ENCODE measurements around the gene TMX4. TPM values are rescaled to one million over a fixed set of nuclear protein-coding genes. Genes with fewer than 3 reads are reported as not detected.

TMX4 gene
- total RNA-seq, 1 experiment from 2014 or later = 31.7 TPM

DNA sequence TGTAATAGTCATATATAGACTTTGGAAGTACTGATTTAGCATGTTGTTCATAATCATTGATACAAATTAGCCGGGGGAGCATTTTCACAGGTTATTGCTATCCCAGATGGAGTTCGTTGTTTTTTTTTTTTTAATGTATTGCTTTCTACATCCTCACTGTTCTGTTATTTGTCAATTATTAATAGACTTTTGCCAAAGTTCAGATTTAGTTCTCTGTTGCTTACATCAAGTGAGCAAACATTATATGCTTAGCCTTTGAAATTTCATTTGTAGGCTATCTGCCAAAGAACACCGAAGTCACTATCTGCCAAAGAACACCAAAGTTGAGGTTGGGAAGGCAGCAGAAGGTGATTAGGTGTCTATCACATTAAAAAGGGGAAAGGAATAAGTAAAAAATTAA lies 79.2 kb downstream of the TMX4 start, which contains the start of gene HAO1:
Gene HAO1, minus strand, starts transcription at position 118 of the 400 bp plus-strand sequence. Its CDS starts 36 bp downstream, at position 82.
- intact Hi-C loops (cut with micrococcal nuclease; ENCODE audit: unreplicated experiment) = no loop called here
- no peaks in the 10 kb centered on the region for H3K36me3 ChIP-seq (ENCODE audit: insufficient read depth, low read length, poor library complexity, severe bottlenecking)
- no peak within 1 kb of the TSS for H3K4me3 ChIP-seq (ENCODE audit: low read depth, low read length, poor library complexity, severe bottlenecking)
- no TSS peak for BruUV-seq (replicated peaks)
- H3K27me3 ChIP-seq (replicated peaks; ENCODE audit: insufficient read depth, low read depth, low read length, poor library complexity) = peaks cover 16% of the 10 kb centered on the region
- POLR2A ChIA-PET (ENCODE audit: low non-redundant PET) = no interaction called here
- CTCF ChIA-PET = no interaction called here
- no peak for DNase-seq (ENCODE audit: low spot score)
- no peaks in the 10 kb centered on the region for H3K9me3 ChIP-seq (ENCODE audit: low read depth, low read length, poor library complexity, severe bottlenecking)
- no peak within 1 kb of the TSS for H3K27ac ChIP-seq (ENCODE audit: low read depth, low read length, poor library complexity, severe bottlenecking)
- TF ChIP-seq, protein P1, sequence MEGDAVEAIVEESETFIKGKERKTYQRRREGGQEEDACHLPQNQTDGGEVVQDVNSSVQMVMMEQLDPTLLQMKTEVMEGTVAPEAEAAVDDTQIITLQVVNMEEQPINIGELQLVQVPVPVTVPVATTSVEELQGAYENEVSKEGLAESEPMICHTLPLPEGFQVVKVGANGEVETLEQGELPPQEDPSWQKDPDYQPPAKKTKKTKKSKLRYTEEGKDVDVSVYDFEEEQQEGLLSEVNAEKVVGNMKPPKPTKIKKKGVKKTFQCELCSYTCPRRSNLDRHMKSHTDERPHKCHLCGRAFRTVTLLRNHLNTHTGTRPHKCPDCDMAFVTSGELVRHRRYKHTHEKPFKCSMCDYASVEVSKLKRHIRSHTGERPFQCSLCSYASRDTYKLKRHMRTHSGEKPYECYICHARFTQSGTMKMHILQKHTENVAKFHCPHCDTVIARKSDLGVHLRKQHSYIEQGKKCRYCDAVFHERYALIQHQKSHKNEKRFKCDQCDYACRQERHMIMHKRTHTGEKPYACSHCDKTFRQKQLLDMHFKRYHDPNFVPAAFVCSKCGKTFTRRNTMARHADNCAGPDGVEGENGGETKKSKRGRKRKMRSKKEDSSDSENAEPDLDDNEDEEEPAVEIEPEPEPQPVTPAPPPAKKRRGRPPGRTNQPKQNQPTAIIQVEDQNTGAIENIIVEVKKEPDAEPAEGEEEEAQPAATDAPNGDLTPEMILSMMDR (conservative IDR thresholded peaks at IDR 0.05; ENCODE audit: low read depth, low read length) = no peak
- TF ChIP-seq EZH2 (IDR thresholded peaks at IDR 0.05; ENCODE audit: borderline replicate concordance, low read depth, low read length, poor library complexity, severe bottlenecking) = no peak
- H3K4me1 ChIP-seq (ENCODE audit: insufficient read depth, low read length, poor library complexity, severe bottlenecking) = no peaks in the 10 kb centered on the region

DNA sequence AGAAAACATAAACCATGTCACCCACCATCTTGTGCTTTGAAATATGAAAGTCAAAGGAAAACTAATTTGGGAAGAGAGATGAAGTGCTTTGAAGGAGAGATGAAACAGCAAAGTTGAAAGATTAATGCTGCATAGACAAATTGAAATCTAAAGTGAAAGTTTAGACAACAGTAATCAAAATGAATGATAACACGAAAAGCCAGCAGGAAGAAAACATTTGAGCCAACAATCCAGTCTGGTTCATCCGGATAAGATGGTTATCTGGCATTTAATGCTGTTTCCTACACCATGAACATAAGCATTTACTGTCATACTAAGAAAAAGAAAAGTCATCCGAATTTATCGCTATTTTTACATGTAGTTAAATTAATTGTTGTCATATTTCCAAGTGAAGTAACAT lies 79.9 kb downstream of the TMX4 start:
- CTCF ChIA-PET = no interaction called here
- TF ChIP-seq, protein P1 (conservative IDR thresholded peaks at IDR 0.05; ENCODE audit: low read depth, low read length) = no peak
- no peak for TF ChIP-seq EZH2 (IDR thresholded peaks at IDR 0.05; ENCODE audit: borderline replicate concordance, low read depth, low read length, poor library complexity, severe bottlenecking)
- Histone ChIP-seq H3K4me1 (ENCODE audit: insufficient read depth, low read length, poor library complexity, severe bottlenecking) (no peaks in the 10 kb centered on the region), H3K4me3 (ENCODE audit: low read depth, low read length, poor library complexity, severe bottlenecking) (no peak overlapping the region), H3K9me3 (ENCODE audit: low read depth, low read length, poor library complexity, severe bottlenecking) (no peaks in the 10 kb centered on the region), H3K27ac (ENCODE audit: low read depth, low read length, poor library complexity, severe bottlenecking) (no peak overlapping the region), H3K36me3 (ENCODE audit: insufficient read depth, low read length, poor library complexity, severe bottlenecking) (no peaks in the 10 kb centered on the region), H3K27me3 (replicated peaks; ENCODE audit: insufficient read depth, low read depth, low read length, poor library complexity) (peaks cover 21% of the 10 kb centered on the region)
- intact Hi-C loops (cut with micrococcal nuclease; ENCODE audit: unreplicated experiment) = no loop called here
- no peak for DNase-seq (ENCODE audit: low spot score)
- POLR2A ChIA-PET (ENCODE audit: low non-redundant PET) = no interaction called here
- BruUV-seq (replicated peaks) = no TSS peak

- intact Hi-C loops (cut with micrococcal nuclease; ENCODE audit: unreplicated experiment) = no loop called here
- TF ChIP-seq EZH2 (IDR thresholded peaks at IDR 0.05; ENCODE audit: borderline replicate concordance, low read depth, low read length, poor library complexity, severe bottlenecking) = no peak
- TF ChIP-seq, protein P1 (conservative IDR thresholded peaks at IDR 0.05; ENCODE audit: low read depth, low read length) = no peak
- BruUV-seq (replicated peaks) = no TSS peak
- ChIA-PET POLR2A (ENCODE audit: low non-redundant PET) (no interaction called here), CTCF (interaction anchor here (0.7 kb wide), 1 partner anchor 66 kb away, joined by 4 read pairs; no protein-coding TSS in a partner anchor)
- Histone ChIP-seq H3K4me1 (ENCODE audit: insufficient read depth, low read length, poor library complexity, severe bottlenecking) (no peaks in the 10 kb centered on the region), H3K9me3 (ENCODE audit: low read depth, low read length, poor library complexity, severe bottlenecking) (no peaks in the 10 kb centered on the region), H3K4me3 (ENCODE audit: low read depth, low read length, poor library complexity, severe bottlenecking) (no peak overlapping the region), H3K27ac (ENCODE audit: low read depth, low read length, poor library complexity, severe bottlenecking) (no peak overlapping the region), H3K27me3 (replicated peaks; ENCODE audit: insufficient read depth, low read depth, low read length, poor library complexity) (peaks cover 24% of the 10 kb centered on the region), H3K36me3 (ENCODE audit: insufficient read depth, low read length, poor library complexity, severe bottlenecking) (no peaks in the 10 kb centered on the region)
- no peak for DNase-seq (ENCODE audit: low spot score)
Observed at GRCh38 chr20:7938058-7938457, 81.5 kb downstream of the TMX4 start.

All from A673 (cell line).